ENCODE data around the gene MARF1.

DNA sequence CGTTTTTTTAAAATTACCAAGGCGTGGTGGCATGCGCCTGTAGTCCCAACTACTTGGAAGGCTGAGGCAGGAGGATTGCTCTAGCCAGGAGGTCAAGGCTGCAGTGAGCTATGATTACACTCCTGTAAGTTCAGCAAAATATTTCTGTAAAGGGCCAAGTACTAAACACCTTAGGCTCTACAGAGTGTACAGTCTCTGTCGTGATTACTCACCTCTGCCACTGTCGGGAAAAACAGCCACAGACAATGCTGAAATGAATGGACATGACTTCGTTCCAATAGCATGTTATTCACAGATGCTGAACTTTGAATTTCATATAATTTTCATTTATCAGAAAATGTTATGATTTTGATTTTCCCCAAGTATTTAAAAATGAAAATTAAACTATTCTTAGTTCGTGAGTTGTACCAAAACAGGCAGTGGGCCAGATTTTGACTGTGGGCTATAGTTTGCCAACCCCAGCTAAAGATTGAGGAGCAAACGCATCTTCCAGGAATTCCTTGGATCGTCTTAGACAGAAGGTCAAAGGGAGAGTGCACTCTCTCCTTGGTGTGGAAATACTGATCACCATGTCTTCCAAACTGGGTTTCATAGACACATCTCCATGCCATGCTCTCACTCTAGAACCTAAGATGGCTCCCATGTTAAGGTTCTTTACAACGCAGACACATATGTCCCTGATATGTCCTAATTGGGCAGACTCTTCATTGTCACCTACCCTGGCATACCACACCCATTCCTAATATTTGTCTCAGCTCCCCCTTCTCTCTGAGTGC is 89.5 kb downstream of the MARF1 start:
- TF ChIP-seq, protein P1, sequence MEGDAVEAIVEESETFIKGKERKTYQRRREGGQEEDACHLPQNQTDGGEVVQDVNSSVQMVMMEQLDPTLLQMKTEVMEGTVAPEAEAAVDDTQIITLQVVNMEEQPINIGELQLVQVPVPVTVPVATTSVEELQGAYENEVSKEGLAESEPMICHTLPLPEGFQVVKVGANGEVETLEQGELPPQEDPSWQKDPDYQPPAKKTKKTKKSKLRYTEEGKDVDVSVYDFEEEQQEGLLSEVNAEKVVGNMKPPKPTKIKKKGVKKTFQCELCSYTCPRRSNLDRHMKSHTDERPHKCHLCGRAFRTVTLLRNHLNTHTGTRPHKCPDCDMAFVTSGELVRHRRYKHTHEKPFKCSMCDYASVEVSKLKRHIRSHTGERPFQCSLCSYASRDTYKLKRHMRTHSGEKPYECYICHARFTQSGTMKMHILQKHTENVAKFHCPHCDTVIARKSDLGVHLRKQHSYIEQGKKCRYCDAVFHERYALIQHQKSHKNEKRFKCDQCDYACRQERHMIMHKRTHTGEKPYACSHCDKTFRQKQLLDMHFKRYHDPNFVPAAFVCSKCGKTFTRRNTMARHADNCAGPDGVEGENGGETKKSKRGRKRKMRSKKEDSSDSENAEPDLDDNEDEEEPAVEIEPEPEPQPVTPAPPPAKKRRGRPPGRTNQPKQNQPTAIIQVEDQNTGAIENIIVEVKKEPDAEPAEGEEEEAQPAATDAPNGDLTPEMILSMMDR (IDR thresholded peaks at IDR 0.05; ENCODE audit: borderline replicate concordance, extremely low read depth, low read length, poor library complexity, severe bottlenecking), result no peak
- TF ChIP-seq EZH2 (IDR thresholded peaks at IDR 0.05; ENCODE audit: borderline replicate concordance, low read depth, low read length, severe bottlenecking), result no peak
